NT2/D1 (cell line): Measurements from ENCODE around the gene PRKCH.

ENCODE experiments used
- SUZ12 ChIP-seq: IDR thresholded peaks from 2 replicates; pipeline ENCODE4 v1.6.1; 2011; ENCODE audit not compliant: insufficient read length, insufficient read depth; ENCODE audit errors: extremely low read depth
- YY1 ChIP-seq: IDR thresholded peaks from 2 replicates; pipeline ENCODE4 v1.6.1; 2011; ENCODE audit not compliant: insufficient read length, insufficient read depth
- ZNF274 ChIP-seq: IDR thresholded peaks from 2 replicates; pipeline ENCODE4 v1.6.1; 2011; ENCODE audit warnings: mild to moderate bottlenecking, low read depth, low read length

DNA sequence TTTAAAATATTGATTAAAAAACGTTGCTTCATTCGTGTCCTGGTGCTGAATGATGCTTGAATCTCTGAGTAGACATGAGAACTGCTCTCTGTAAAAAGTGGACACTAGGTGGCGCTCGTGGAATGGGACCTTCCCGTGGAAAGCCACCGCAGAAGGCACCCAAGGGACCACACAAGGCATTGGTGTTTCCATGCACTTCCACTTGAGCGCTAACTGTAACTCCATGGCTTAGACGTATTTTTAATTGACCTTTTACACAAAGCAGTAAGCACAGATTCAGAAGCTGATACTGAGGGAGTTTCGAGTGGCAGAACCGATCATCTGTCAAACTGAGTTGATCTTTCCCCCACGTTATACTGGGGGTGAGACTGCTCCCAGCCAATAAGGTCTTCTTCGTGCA, 135.3 kb downstream of the PRKCH start:
- TF ChIP-seq ZNF274 (no peak), YY1 (no peak), SUZ12 (no peak)
